Left lobe of liver (tissue), 2 donors: Measurements from ENCODE around the gene TMEM132A. TPM values are rescaled to one million over a fixed set of nuclear protein-coding genes. Genes with fewer than 3 reads are reported as not detected.
A peak's percentile ranks its signal among the peaks of the same experiment; 100 is the strongest.

Experiments used
- ATAC-seq: fragments of 200-7000 bp; cut with Tn5 transposase; one replicate; pipeline ENCODE4 v1.9.1; 2020; ENCODE audit warnings: mild to moderate bottlenecking, moderate library complexity
- DNase-seq: peaks from one replicate; pipeline ENCODE4 v3.0.0-alpha.2; 2020; ENCODE audit warnings: low spot score
- total RNA-seq: library from RNA; stranded (reverse); gene quantifications from one replicate; pipeline ENCODE4 v1.2.1, GENCODE V29; 2021
- donor health status: DM: no; HTN: no; CAD: no; lungs with moderate emphysema.
- donor health status: DM: no; HTN: yes; CAD: no.

TMEM132A gene
- total RNA-seq, result 2.1 TPM

- ATAC-seq, result peak; percentile 91
- DNase-seq, result peak; percentile 69
Measured at GRCh38 chr11:60924110-60924905, at the start of gene TMEM132A. Gene TMEM132A, plus strand, starts transcription at chr11:60924460. Its CDS starts 174 bp downstream, at chr11:60924634.

GRCh38 chr11:60875366-60876167 lies 48.7 kb upstream of the TMEM132A start:
- no peak for ATAC-seq
- DNase-seq, result no peak

GRCh38 chr11:60876168-60876485 lies 48.1 kb upstream of the TMEM132A start:
- DNase-seq (no peak), ATAC-seq (no peak)

GRCh38 chr11:60878245-60879101 lies 45.8 kb upstream of the TMEM132A start:
- no peak for ATAC-seq
- DNase-seq, result no peak

GRCh38 chr11:60879104-60879503 lies 45.2 kb upstream of the TMEM132A start:
- ATAC-seq (no peak), DNase-seq (no peak)

- no peak for DNase-seq
- ATAC-seq, result no peak
Measured at GRCh38 chr11:60879971-60880588, 44.2 kb upstream of the TMEM132A start.

GRCh38 chr11:60880643-60881282 lies 43.5 kb upstream of the TMEM132A start:
- DNase-seq (no peak), ATAC-seq (no peak)

- ATAC-seq (peak; percentile 88), DNase-seq (no peak)
Measured at GRCh38 chr11:60887556-60887955, 36.7 kb upstream of the TMEM132A start.

- DNase-seq, result no peak
- ATAC-seq, result no peak
Measured at GRCh38 chr11:60889869-60890311, 34.4 kb upstream of the TMEM132A start.

GRCh38 chr11:60890696-60891095 lies 33.6 kb upstream of the TMEM132A start:
- ATAC-seq (no peak), DNase-seq (no peak)

GRCh38 chr11:60891103-60891741 lies 33.0 kb upstream of the TMEM132A start:
- no peak for DNase-seq
- peak; percentile 16 for ATAC-seq

- ATAC-seq, result no peak
- no peak for DNase-seq
Measured at GRCh38 chr11:60895687-60896086, 28.6 kb upstream of the TMEM132A start.

- no peak for ATAC-seq
Measured at GRCh38 chr11:60897496-60897895, 26.8 kb upstream of the TMEM132A start.

GRCh38 chr11:60899046-60899936 lies 25.0 kb upstream of the TMEM132A start:
- ATAC-seq (peak; percentile 83), DNase-seq (no peak)

More at GRCh38 chr11:60897496-60897895, 26.8 kb upstream of the TMEM132A start:
- DNase-seq, result no peak

- ATAC-seq (peak; percentile 60), DNase-seq (no peak)
Measured at GRCh38 chr11:60899977-60900376, 24.3 kb upstream of the TMEM132A start.

- ATAC-seq (peak; percentile 31), DNase-seq (no peak)
Measured at GRCh38 chr11:60900673-60901404, 23.4 kb upstream of the TMEM132A start.

- ATAC-seq, result no peak
- no peak for DNase-seq
Measured at GRCh38 chr11:60902625-60903024, 21.6 kb upstream of the TMEM132A start.

GRCh38 chr11:60905047-60905446 lies 19.2 kb upstream of the TMEM132A start:
- ATAC-seq (no peak), DNase-seq (no peak)
